Mammary epithelial cell (primary cell): Measurements from ENCODE around the gene RNF113B.

ENCODE experiments used
- CTCF ChIP-seq, 2 donors: IDR thresholded peaks in 1 of 2; conservative IDR thresholded peaks in 1 of 2; 2 replicates each; pipeline ENCODE4 v1.5.1; 2011 to 2012; ENCODE audit warnings: inconsistent platforms in 2 of 2, low read length in 2 of 2, mild to moderate bottlenecking in 2 of 2, control low read depth in 1 of 2, low read depth in 1 of 2; ENCODE audit not compliant: insufficient read depth in 1 of 2; ENCODE audit errors: extremely low read depth in 1 of 2
- EZH2 ChIP-seq: IDR thresholded peaks from 2 replicates; pipeline ENCODE4 v1.6.1; 2012; ENCODE audit warnings: low read length, inconsistent platforms, borderline replicate concordance

- TF ChIP-seq CTCF (conservative IDR thresholded peaks at IDR 0.05 in 1 of 2, IDR thresholded peaks at IDR 0.05 in 1 of 2; ENCODE audit: extremely low read depth in 1 of 2, insufficient read depth in 1 of 2, low read depth in 1 of 2, low read length in 2 of 2) (no peak), EZH2 (no peak)
These were observed 40.5 kb upstream of the RNF113B start for GRCh38 chr13:98217597-98217996.
